Activated T-cell treated with anti-CD3 and anti-CD28 coated beads for 1 hour (primary cell): ENCODE results near the gene ZC3H12C.
"Not testable (repeated sequence)": the region's sequence is repeated elsewhere in the genome, so short reads cannot be mapped to it uniquely, and the experiment has no call there.

Source experiments
- DNase-seq: peaks from one replicate; pipeline ENCODE4 v3.0.0-alpha.2; 2020; ENCODE audit warnings: low read depth

ZC3H12C gene

DNA sequence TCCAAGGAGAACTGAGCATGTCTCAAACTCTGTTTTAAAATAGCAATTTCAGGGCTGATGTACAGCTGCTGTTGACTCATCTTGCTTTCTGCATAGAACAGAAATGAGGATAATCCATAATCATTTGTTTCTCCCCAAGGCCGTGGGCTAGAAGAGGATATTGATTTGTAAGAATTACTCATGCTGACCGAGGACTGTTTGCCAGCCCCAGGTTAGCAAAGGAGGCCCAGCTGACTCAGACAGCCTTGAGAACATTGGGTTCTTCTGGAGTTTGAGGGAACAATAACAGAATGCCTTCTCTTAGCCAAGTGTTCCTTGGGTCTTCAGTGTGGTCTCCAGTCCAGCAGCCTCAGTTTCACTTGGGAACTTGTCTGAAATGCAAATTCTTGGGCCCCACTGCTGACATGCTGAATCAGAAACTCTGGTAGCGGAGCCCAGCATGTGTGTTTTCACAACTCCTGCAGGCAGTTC lies 92.0 kb downstream of the ZC3H12C start:
- no peak for DNase-seq

DNA sequence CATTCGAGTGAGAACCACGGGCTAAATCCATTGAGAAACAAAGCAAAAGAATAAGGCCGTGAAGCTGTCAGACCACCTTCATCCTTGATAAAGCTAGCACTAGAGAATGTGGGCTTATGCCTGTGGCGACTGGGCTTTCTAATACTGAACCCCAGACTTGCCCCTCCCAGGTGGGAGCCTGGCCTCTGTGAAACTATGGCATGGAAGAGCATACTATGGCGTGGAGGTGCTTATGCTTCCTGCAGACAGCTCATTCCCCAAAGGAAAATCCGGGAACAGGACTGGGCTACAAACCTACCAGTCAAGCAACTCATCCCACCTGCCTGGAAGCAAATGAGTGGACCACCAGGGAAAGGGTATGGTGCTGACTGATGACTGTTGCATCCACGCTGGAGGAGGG lies 92.4 kb downstream of the ZC3H12C start:
- DNase-seq: no peak

DNA sequence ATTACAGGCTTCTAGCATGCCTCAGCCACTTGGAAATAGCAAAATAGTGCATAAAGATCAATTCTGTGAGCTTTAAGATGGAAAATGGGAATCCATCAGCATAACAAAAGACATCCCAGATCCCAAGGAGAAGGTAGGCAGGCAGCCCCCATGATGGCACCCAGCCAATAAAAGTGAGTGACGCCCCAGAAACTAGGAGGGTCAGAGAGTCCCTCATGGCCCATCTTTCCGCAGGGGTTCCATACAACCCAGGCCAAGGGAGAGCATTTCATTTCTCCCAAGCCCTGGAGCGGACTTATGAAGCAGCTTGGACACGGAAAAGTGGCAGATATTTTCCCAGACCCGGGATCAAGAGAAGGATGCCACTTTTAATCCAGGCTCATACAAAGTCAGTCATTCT lies 93.3 kb downstream of the ZC3H12C start:
- no peak for DNase-seq

DNA sequence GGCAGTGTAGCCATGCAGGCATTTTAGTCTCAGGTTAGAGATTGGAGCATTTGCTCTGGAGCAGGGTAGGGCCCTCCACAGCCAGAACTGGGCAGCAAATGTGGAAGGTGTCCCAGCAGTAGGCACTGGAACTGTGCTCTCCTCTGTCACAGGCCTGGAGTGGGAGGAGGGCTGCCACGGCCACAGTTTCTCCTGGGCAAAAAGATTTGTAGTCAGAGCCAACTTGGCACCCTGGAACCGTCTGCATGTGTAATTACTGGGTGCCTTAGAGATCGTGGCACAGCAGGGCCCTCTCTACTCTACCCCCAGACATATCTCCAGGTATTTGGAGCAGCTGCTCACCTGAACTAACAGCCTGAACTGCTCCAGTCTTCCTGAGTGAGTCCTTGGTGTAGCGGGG lies 93.7 kb downstream of the ZC3H12C start:
- no peak for DNase-seq

DNA sequence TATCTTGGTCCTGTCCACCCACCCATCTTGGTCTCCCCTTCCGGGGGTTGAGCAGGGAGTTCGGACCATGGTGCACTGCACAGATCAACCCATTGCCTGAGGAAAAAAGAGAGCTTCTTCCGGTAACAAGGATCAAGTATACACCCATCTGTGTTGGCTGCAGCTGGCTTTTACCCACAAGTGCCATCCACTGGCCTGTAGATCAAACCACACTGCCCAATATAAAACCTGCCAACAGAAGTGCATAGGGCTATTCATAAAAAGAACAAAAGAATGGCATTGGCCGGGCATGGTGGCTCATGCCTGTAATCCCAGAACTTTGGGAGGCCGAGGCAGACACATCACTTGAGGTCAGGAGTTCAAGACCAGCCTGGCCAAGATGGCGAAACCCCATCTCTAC lies 94.5 kb downstream of the ZC3H12C start:
- DNase-seq: no peak

DNA sequence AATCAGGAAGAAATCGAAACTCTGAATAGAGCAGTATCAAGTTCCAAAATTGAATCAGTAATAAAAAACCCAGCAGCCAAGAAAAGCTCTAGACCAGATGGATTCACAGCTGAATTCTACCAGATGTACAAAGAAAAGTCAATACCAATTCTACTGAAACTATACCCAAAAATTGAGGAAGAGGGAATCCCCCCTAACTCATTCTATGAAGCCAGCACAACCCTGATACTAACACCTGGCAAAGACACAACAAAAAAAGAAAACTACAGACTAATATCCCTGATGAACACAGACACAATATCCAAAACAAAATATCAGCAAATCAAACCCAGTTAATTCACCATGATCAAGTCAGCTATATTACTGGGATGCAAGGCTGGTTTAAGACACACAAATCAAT lies 97.7 kb downstream of the ZC3H12C start:
- DNase-seq: no peak

DNA sequence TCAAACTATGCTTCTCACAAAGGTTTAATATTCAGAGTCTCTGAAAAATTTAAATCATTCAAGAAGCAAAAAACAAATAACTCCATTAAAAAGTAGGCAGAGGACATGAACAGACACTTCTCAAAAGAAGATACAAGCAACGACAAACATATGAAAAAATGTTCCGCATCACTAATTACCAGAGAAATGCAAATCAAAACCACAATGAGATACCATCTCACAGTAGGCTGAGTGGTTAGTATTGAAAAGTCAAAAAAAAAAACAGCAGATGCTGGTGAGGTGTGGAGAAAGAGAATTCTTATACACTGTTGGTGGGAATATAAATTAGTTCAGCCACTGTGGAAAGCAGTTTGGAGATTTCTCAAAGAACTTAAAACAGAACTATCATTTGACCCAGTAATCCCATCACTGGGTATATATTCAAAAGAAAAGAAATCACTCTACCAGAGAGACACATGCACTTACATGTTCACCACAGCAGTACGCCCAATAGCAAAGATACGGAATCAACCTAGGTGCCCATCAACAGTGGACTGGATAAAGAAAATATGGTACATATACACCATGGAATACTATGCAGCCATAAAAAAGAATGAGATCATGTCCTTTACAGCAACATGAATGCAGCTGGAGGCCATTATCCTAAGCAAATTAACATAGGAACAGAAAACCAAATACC lies 99.6 kb downstream of the ZC3H12C start:
- not testable (repeated sequence) for DNase-seq

DNA sequence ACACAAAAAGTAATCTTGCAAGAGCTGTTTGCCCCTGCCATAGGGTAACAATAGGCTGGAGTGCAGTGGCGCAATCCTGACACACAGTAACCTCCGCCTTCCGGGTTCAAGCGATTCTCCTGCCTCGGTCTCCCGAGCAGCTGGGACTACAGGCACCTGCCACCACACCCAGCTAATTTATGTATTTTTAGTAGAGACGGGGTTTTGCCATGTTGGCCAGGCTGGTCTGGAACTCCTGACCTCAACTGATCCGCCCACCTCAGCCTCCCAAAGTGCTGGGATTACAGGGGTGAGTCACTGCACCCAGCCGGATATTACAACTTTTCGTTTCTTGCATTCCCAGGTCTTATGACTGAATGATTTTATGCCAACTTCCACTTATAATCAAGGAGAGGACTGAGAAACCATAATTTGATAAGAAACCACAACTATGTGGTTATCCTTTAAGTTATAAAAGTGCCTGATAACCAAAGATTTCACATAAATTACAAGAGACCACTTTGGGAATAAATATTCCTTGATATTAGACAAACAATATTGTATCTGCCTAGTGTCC lies 101.1 kb downstream of the ZC3H12C start:
- DNase-seq: not testable (repeated sequence)

DNA sequence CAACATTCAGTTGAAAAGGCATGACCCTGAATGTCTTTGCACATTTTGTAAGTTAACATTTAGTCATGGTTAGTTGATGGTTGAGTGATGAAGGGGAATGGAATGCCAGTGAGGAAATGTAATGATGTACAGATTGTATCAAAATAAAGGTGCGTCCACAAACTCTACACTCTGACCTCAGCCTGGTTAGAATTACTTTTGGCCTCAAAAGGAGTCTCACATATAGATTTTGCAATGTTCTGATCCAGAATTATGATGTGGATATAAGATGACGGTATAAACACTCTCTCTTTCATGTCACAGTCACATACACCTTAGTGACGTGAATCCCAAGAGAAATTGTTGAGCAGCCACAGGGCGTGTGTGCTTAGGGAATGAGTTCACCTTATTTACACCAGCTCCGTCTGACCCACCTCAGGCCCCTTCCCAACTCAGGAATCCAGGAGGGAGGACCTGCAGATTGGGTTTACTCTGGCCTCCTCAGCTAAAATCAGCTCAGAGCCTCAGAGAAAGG lies 103.1 kb downstream of the ZC3H12C start:
- no peak for DNase-seq

DNA sequence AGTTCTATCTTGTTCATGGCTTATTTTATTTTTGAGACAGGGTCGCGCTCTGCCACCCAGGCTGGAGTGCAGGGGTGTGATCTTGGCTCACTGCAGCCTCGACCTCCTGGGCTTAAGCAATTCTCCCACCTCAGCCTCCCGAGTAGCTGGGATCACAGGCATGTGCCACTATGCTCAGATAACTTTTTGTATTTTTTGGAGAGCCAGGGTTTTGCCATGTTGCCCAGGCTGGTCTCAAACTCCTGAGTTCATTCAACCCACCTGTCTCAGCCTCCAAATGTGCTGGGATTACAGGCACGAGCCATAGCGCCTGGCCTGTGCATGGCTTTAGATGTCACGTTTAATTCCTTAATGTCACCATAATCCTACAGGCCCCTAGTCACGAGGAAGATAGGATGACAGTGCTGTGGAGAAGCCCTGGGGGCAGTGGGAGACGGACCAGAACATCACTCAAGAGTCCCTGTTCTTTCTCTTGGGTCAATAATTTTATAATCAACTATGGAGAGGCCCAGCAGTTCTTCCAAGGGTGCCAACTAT lies 103.8 kb downstream of the ZC3H12C start:
- no peak for DNase-seq

DNA sequence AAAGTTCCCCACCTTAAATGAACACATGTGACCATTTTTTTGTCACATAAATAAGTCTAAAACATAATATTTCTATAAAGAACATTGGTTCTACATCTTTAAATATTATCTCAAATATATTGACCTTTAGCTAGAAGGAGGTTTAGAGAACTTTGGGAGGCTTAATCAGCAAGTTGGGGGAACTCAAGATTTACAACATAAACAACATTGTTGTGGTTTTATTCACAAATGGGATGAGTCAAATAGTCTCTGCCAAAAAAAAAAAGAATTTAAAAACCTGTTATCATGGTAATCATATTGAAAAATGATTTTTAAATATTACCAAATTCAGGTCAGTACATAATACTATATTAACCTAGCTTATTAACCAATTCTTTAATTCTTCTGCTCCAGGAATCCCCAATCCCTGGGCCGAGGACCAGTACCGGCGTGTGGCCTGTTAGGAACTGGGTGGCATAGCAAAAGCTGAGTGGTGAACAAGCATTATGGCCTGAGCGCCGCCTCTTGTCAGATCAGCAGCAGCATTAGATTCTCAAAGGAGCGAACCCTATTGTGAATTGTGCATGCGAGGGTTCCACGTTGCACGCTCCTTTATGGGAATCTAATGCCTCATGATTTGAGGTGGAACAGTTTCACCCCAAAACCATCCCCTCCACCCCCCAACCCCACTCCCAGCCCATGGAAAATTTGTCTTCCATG lies 105.0 kb downstream of the ZC3H12C start:
- no peak for DNase-seq

DNA sequence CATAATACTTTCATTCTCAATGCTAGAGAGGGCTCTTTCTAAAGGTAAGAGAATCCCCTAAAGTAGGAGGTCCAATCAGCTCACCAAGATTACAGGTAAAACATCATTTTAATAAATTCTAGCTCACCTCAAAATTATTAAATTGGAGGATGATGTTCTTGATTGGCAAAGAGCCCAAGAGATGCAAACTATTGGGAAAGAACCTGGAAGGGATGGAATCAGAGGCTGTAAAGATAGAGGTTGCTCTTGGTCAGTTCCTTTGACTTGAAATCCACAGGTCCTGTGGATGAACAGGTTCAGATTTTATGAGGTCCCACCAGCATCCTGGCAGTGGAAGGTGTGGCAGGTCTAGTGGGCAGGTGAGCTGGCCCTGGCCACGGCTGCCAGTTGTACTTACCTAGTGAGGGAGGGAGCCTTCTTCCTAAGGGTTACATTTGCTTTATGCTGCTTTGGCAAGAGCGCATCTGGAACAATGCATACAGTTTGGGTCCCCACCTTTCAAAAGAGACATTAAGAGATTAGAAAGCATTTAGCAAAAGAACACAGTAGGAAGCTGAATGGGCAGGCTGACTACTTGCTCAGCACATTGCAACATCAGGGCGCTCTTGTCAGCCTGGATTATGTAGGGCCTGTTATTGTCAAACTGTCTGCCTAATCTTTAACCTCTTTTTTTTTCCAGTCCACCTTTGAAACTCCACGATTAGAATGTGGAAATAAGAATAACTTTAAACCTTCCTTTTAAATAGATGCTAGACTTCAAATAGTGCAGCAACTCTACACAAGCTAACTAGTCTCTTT lies 106.2 kb downstream of the ZC3H12C start:
- DNase-seq: no peak

DNA sequence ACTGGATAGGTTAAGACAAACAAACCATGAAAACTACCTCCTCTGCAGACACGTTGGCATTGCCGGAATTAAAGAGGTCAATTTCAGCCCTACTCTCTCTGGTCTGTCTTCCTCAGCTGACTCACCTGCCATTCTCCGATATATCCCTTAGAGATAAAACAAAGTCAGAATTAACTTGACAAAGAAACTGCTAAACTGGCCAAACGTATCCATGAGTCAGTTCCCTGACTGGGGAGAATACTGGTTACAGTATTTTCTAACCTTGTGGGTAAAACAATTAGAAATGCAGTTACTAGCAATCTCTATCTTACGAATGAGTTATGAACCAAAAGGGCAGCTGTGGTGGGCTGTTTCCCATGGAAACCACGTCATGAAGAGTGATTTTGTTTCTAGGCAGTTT lies 107.0 kb downstream of the ZC3H12C start:
- no peak for DNase-seq

DNA sequence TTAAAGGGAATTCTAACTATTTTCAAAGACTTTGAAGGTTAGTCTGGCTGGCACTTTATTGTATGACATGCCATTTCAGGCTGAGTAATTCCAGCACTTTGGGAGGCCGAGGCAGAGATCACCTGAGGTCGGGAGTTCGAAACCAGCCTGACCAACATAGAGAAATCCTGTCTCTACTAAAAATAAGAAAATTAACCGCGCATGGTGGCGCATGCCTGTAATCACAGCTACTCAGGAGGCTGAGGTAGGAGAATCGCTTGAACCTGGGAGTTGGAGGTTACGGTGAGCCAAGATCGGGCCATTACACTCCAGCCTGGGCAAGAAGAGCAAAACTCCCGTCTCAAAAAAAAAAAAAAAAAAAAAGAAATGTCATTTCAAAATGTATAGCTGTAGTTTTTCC lies 107.6 kb downstream of the ZC3H12C start:
- DNase-seq: no peak

DNA sequence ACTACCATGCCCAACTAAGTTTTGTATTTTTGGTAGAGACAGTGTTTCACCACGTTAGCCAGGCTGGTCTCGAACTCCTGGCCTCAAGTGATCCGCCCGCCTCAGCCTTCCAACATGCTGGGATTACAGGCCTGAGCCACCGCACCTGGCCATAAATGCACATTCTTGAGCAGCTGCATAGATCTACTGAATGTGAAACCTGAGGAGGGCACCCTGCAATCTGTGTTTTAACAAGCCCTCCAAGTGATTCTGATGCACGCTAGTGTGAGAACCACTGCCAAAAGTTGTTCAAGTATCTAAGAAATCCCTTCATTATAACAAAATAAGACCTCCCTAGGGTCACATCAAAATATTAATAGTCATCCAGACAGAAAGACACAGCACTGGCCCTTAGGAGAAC lies 113.9 kb downstream of the ZC3H12C start:
- no peak for DNase-seq

DNA sequence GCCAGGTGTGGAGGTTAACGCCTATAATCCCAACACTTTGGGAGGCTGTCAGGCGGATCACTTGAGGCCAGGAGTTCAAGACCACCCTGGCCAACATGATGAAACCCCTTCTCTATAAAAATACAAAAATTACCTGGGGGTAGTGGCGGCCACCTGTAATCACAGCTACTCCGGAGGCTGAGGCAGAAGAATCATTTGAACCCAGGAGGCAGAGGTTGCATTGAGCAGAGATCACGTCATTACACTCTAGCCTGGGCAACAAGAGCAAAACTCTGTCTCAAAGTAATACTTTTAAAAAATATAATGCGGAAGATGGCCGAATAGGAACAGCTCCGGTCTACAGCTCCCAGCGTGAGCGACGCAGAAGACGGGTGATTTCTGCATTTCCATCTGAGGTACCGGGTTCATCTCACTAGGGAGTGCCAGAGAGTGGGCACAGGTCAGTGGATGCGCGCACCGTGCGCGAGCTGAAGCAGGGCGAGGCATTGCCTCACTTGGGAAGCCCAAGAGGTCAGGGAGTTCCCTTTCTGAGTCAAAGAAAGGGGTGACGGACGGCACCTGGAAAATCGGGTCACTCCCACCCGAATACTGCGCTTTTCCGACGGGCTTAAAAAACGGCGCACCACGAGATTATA lies 115.6 kb downstream of the ZC3H12C start:
- DNase-seq: not testable (repeated sequence)

DNA sequence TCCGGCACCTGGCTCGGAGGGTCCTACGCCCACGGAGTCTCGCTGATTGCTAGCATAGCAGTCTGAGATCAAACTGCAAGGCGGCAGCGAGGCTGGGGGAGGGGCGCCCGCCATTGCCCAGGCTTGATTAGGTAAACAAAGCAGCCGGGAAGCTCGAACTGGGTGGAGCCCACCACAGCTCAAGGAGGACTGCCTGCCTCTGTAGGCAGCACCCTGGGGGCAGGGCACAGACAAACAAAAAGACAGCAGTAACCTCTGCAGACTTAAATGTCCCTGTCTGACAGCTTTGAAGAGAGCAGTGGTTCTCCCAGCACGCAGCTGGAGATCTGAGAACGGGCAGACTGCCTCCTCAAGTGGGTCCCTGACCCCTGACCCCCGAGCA lies 116.1 kb downstream of the ZC3H12C start:
- not testable (repeated sequence) for DNase-seq

DNA sequence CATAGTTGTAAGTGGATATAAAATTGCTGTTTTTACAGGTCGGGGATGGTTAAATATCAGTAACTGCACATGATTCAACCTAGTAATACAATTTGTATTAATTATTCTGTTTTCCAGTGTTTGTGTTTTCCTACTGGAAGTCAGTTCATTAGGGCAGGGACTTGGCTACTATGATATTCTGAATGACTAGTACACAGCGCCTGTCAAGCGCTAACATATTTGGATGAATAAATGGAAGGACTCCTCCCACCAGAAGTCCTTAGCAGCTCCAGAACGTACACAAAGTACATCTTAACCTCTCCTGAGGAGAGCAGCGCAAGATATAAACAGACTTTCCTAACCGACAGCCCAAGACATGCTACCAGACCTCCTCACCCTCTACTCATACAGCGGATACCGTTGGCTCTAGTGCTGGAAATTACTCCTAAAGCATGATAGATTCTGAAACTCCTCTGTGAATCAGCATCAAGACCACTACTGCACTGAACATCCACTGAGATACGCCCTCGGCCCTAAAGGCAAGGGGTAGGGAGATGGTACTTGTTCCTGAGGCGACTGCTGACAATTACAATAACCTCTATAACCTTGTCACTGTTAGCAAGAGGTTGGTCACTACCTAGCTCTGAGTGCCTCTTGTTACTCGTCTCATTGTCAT lies 124.2 kb downstream of the ZC3H12C start:
- no peak for DNase-seq

DNA sequence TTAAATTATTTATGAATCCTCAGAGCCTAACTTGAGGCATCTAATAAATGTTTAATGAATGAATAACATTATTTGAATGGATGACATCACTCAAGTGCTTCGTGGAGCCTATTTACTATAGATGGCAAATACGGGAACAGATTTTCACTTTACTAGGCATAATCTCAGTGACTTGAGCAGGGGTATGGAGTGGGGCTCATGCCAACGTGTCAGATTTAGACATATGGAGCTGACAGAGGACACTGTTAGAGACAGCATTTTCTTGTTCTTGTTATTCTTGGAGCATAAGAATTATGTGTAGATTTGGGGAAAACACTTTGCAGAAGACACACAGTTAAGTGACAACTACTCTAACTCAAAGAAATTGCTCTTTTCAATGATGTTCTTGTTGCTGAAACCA lies 124.7 kb downstream of the ZC3H12C start:
- no peak for DNase-seq

DNA sequence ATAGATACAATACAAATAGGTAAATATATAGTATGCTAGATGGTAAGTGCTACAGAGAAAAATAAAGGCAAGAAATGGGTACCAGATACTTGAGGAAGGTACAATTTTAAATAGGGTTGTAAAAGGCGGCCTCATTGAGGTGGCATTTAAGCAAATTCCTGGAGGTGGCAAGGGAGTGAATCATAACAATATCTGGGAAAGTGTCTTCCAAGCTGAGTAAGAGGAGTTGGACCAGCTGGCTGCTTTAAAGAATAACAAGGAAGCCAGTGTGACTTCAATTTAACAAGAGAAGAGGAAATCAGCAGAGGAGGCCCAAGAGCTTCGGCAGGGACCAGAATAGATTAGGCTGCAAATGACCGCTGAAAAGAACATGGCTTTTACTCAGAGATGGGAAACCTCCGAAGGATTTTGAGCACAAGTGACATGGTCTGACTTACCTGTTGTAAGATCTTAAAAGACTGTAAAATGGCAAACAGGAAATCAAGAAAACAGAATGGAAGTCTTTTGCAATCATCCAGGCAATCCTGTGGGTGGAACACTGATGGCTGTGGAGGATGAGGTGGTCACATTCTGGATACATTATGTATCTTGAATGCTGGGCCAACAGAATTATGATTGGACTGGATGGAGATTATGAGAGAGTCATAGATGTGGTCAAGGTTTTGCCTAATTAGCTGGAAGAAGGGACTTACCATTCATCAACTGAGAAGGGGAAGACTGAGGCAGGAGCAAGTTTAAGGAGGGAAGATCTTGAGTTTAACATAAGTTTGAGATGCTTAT lies 126.0 kb downstream of the ZC3H12C start:
- no peak for DNase-seq
